ENCODE measurements around the gene CACNA1S.

CACNA1S gene

DNA sequence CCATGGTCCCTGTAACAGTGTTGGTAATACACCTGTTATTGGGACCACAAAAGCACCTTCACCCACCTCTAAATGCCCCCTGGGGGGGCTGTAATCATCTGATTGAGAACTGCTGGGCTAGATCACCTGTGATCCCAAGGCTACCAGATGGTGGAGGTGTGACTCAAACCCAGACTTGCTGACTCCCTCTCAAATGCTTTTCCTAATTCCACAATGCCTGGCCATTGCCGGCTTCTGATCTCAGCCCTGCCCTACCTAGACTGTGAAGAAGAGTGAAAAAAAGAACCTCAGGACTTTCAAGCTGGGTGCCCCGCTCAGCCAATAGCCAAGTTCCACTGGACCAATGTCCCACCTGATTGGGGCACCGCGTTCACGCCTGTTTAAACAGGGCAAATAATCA is 32.5 kb upstream of the CACNA1S start:
- H3K4me3 ChIP-seq (ENCODE audit: low read length), result no peak overlapping the region
- DNase-seq (ENCODE audit: low read depth), result no peak
- TF ChIP-seq, protein P1, sequence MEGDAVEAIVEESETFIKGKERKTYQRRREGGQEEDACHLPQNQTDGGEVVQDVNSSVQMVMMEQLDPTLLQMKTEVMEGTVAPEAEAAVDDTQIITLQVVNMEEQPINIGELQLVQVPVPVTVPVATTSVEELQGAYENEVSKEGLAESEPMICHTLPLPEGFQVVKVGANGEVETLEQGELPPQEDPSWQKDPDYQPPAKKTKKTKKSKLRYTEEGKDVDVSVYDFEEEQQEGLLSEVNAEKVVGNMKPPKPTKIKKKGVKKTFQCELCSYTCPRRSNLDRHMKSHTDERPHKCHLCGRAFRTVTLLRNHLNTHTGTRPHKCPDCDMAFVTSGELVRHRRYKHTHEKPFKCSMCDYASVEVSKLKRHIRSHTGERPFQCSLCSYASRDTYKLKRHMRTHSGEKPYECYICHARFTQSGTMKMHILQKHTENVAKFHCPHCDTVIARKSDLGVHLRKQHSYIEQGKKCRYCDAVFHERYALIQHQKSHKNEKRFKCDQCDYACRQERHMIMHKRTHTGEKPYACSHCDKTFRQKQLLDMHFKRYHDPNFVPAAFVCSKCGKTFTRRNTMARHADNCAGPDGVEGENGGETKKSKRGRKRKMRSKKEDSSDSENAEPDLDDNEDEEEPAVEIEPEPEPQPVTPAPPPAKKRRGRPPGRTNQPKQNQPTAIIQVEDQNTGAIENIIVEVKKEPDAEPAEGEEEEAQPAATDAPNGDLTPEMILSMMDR (IDR thresholded peaks at IDR 0.05; ENCODE audit: insufficient read depth, low read depth, low read length, missing control alignments), result no peak

DNA sequence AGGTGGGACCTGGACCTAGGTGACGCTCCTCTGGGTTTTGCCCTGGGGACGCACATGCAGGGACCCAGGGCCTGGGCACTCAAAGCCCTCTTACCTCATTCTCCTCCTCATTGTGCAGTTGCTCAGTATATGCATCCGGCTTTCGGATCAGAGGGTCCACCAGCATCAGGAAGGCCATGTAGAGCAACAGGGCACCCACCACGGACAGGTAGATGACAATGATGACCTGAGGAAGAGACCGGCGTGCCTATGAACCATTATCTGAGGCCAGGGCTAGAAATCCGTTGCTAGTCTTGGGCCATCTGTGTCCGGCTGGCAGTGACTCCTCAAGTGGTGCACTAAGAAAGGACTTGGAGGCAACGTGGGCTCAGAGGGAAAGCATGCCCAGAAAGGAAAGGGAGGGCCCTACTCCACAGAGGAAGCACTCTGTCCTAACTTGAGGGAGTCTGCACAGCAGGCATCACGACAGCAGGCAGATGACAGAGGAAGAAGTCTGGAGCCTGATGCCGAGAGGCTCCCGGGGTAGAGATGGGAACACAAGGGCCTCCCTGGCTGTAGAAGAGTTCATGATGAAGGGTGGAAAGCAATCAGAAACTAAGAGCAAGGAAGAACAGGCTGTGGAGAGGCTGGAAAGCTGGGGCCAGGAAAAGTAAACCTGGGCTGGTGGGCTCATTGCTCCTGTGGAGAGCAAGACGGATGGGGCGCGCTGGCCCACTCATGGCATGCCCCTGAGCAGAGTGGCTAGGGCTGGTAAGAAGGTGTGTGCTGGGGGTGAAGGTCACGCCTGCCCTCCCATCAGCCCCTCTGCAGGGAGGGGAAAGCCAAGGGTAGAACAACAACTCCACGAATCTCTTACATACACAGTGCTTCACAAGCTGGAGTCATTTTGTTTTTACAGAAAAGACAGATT is 31.8 kb upstream of the CACNA1S start:
- TF ChIP-seq, protein P1 (IDR thresholded peaks at IDR 0.05; ENCODE audit: insufficient read depth, low read depth, low read length, missing control alignments), result no peak
- no peak overlapping the region for H3K4me3 ChIP-seq (ENCODE audit: low read length)
- no peak for DNase-seq (ENCODE audit: low read depth)

DNA sequence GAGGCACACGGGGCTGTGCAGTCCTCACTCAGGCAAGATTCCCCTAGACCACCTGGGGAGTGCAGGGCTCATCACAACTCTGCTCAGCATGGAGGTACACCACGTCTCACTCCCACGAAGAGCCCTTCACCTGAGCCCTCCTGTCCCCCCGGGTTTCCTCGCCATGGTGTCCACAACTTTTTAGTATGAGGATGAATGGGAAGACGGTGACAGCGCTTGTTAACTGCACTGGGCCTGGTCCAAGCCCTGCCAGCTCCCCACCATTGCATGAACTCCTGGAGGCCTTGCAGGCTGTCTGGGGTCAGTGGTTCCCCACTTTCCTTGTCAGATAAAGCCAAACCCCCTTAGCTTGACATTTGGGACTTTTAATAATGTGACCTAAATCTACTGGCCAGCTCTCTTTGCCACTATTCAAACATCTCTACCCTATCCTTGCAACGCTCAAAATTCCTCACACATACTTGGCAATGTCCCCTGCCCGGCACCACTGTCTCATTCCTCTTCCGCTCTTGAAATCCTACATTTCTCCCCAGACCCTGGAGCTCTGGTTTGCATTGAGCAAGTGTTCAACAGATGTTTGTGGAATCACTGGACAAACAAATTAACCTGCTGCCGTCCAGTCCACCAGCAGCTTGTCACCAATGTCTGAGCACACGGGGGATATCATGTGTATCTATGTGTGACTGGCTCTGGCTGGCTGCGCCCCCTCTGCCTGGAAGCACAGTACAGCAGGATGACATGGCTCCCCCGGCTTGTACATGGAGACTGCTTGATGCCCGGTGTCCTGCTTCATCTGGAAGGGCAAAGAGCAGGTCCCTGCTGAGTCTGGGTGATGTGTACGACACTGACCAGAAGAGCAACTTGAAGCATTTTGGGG is 30.9 kb upstream of the CACNA1S start:
- TF ChIP-seq, protein P1 (IDR thresholded peaks at IDR 0.05; ENCODE audit: insufficient read depth, low read depth, low read length, missing control alignments), result no peak
- no peak for DNase-seq (ENCODE audit: low read depth)
- no peak overlapping the region for H3K4me3 ChIP-seq (ENCODE audit: low read length)

DNA sequence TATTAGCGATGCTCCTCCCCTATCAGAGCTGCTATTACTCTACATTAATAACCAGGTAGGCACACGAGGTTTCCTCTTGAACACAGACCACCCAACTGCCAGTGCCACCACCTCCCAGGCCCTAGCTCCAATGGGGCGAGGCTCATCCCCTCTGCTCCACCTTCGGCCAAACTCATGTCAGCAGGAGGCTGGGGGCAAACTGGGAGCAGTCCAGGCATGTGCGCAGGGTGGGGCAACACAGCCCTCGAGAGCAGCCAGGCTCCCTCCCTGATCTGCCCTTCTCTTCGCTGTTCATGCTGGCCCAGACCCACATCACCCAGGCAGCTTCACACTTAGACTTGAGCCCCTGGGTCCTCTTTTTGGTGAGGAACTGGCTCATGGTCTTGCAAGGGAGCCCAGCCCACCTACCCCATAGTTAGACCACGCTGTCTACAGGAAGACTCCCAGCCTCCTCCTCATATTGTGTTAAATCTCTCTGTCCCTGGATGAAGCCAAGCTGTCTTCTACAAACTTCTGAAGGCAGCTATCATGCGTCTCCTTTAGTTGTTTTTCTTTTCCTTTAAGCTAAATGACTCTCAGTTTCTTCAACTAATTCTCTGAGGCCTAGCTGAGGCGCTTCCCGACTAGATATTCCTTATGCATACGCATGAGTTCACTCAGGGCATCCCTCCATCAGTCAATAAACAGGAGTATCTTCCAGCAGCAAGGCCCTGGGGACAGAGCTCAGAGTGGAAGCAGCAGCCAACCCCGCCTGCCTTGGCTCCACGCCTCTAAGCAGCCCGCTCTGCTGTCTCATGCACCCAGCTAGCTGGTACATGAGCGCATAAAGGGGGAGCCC is 30.0 kb upstream of the CACNA1S start:
- H3K4me3 ChIP-seq (ENCODE audit: low read length), result no peak overlapping the region
- TF ChIP-seq, protein P1 (IDR thresholded peaks at IDR 0.05; ENCODE audit: insufficient read depth, low read depth, low read length, missing control alignments), result no peak
- DNase-seq (ENCODE audit: low read depth), result no peak

DNA sequence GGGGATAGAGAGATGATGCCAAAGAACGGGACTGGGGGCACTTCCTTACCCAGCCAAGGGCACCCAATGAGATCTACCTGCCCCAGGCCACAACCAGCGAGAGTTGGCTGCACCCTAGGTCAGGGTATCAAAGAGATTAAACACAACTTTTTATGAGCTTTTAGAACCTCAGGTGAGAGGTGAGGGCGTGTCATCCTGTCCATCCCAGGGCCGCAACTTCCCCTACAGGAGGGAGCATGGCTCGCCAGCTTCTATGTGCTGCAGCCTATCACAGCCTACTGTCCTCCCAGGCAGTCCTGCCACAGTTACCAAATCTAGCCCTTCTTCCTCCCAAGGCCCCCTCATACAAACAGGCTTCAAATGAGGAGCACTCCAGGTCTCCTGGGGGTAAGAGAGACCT is 29.2 kb upstream of the CACNA1S start:
- no peak overlapping the region for H3K4me3 ChIP-seq (ENCODE audit: low read length)
- no peak for DNase-seq (ENCODE audit: low read depth)
- TF ChIP-seq, protein P1 (IDR thresholded peaks at IDR 0.05; ENCODE audit: insufficient read depth, low read depth, low read length, missing control alignments), result no peak

DNA sequence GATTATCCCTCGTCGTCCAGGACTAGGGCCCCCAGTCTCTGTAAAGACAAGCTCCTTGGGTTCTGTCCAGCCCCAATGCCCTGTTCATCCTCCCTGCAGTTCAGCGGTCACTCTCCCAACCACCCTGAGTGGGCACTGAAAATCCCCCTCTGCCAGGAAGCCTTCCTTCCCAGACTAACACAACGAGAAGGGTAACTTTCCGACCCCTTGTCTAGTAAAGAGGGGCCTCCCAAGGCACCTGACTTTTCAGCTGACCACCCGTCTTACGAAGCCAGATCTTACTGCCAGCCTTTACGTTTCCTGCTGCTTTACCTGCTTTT is 28.7 kb upstream of the CACNA1S start:
- TF ChIP-seq, protein P1 (IDR thresholded peaks at IDR 0.05; ENCODE audit: insufficient read depth, low read depth, low read length, missing control alignments), result no peak
- no peak overlapping the region for H3K4me3 ChIP-seq (ENCODE audit: low read length)
- DNase-seq (ENCODE audit: low read depth), result no peak
